Measurements from ENCODE around the gene CCDC102A.
"Not testable (repeated sequence)": the region's sequence is repeated elsewhere in the genome, so short reads cannot be mapped to it uniquely, and the experiment has no call there.

The CCDC102A gene

DNA sequence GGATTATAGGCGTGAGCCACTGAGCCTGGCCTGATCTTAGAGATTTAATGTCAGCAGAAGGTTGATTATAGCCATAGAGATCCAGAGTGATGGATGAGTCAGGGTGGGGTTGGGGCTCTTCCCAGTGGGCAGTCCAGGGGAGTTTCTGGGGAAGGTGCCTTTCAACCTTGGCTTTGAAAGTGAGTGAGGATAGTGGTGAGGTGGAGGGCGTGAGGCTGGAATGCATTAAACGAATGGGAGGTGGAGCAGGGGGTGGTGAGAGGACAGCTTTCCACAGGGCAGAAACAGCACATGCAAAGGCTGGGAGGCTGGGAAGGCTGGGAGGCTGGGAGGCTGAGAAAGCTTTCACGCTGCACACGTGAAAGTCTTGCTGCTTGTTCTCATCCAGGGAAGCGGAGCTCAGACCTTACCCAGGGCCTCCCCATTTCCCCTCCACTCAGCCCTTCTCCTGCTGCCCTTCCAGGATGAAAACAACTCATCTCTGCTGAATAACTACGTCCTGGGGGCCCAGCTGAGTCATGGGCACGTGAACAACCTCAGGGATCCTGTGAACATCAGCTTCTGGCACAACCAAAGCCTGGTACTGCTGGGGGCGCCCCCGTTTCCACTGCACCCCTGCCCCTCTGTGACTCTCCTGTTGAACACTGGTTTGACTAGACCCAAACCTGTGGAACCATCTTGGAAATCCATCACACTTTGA is 28.4 kb upstream of the CCDC102A start:
- DNase-seq = no peak

DNA sequence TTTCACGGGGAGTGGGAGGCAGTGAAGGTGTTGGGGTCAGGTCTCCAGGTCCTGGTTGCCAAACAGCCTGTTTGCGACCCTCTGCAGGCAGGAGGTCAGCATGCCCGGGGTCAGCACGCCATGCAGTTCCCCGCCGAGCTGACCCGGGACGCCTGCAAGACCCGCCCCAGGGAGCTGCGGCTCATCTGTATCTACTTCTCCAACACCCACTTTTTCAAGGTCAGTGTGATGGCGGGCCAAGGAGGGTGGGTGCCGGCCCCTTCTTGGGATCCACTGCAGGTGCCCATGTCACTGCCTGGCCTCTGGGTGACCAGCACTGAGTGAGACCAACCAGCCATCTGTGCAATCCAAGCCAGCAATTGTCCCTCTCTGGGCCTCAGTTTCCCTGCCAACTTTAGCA is 27.4 kb upstream of the CCDC102A start:
- no peak for DNase-seq

DNA sequence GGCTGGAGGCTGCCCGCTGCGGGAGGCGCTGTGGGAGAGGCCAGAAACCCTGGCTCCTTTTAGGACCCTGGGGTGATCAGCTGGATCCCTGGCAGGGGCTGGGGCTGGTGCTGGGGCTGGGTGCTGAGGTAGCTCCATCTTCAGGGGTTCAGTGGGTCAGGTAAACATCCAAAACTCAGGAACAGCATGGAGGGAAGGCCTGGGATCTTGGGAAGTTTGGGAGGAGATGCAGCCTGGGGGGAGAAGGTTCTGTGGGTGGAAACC is 27.0 kb upstream of the CCDC102A start:
- no peak for DNase-seq

DNA sequence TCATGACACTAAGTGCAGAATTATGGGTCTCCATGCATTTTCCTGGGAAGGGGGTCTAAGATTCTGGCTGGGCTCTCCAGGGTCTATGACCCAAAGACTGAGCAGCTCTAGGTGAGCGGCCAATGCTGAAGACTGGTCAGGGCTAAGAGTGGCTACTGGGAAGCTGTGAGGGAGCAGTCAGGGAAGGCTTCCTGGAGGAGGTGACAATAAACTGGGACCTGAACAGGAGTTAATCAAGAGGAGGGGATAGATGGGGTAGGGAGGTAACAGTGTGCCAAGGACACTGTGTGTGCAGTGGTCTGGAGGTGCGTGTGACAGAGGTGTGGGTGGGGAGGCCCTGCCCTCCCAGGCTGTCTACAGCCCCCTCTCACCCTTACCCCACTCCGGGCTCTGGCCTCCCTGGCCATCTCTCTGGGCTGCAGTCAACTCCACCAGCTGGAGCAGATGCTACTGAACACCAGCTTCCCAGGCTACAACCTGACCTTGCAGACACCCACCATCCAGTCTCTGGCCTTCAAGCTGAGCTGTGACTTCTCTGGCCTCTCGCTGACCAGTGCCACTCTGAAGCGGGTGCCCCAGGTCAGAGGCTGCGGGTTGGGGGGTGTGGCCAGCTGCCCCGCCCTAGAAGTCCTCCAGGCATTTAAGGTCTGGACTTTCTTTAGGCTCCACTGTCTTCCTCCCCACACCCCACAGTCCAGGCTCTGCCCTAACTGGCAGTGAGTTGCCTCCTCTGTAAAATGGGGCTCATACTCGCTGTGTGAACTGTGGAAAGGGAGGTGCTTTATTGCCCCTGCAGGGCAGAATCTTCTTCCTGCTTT is 26.5 kb upstream of the CCDC102A start:
- DNase-seq = no peak

DNA sequence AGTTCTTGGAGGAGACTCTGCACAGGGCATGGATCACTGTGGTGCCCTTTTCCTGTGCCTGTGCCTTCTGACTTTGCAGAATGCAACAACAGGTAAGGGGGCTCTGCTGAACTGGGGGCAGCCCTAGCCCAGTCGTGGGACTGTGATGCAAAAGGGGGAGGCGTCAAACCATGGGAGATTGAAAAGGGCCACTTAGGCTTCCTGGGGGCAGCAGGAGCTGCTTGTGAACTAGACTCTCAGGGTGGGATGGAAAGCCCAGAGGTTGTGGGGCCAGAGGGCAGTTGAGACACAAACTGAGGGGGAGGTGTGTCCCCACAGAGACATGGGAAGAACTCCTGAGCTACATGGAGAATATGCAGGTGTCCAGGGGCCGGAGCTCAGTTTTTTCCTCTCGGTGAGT is 25.7 kb upstream of the CCDC102A start:
- no peak for DNase-seq

DNA sequence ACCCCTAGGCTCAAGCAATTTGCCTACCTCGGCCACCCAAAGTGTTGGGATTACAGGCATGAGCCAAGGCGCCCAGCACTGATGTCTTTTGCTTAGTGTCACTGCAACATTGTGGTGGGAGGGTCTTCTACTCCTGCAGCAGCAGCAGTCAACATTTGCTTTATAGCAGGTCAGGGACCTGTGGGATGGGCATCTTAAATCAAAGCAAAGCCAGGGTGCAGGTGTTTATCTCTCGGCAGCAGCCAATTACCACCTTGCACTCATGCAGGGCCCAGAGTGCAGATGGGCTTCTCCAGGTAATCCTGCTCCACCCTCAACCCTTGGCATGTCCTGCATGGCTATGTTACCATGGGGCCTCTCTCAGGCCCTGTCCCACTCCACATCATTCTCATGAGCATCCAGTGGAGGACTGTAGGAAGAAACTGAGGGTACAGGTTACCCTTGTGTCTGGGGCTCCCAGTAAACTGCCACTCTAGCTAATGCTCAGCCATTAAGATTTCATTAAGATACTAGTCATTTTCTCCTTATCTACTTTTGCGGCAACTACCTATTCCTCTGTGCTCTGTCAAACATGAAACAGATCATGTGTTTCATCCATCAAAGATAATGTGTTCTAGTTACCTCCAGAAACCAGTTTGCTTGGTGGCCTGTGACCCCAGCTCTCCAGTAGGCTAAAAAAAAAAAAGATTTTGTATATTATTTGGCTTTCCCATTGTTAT is 22.9 kb upstream of the CCDC102A start:
- DNase-seq = no peak

DNA sequence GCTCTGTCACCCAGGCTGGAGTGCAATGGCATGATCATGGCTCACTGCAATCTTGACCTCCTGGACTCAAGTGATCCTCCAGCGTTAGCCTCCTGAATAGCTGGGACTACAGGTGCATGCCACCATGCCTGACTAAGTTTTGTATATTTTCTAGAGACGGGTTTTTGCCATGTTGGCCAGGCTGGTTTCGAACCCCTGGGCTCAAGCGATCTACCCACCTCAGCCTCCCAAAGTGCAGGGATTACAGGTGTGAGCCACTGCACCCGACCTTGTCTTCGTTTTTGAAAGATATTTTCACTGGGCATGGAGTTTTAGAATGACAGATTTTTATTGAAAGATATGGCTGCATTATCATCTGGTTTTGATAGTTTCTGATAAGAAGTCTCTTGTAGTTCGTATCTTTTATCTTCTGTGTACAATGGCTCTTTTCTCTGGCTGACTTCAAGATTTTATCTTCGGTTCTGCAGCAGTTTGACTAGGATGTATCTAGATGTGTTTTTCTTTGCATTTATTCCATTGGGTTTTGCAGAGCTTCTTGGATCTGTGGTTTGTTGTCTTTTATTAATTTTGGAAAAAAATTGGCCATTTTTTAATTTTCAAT is 20.7 kb upstream of the CCDC102A start:
- no peak for DNase-seq

DNA sequence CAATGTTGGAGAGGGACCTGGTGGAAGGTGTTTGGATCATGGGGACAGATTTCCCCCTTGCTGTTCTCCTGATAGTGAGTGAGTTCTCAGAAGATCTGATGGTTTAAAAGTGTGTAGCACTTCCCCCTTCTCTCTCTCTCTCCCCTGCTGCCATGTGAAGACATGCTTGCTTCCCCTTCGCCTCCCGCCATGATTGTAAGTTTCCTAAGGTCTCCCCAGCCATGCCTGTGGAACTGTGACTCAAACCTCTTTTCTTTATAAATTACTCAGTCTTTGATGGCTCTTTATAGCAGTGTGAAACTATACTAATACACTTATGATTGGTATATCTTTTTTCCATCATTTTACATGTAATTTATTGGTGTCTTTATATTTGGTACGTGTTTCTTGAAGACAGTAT is 19.5 kb upstream of the CCDC102A start:
- no peak for DNase-seq

DNA sequence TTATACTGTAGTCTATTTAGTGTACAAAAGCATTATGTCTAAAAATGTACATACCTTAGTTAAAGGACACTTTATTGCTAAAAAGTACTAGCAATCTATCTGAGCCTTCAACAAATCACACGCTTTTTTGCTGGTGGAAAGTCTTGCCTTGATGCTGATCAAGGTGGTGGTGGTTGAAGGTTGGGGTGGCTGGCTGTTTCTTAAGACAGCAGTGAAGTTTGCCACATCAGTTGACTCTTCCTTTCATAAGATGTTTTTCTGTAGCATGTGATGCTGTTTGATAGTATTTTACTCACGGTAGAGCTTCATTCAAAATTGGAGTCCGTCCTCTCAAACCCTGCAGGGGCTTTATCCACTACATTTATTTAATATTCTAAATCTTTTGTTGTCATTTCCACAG is 14.7 kb upstream of the CCDC102A start:
- DNase-seq = no peak

DNA sequence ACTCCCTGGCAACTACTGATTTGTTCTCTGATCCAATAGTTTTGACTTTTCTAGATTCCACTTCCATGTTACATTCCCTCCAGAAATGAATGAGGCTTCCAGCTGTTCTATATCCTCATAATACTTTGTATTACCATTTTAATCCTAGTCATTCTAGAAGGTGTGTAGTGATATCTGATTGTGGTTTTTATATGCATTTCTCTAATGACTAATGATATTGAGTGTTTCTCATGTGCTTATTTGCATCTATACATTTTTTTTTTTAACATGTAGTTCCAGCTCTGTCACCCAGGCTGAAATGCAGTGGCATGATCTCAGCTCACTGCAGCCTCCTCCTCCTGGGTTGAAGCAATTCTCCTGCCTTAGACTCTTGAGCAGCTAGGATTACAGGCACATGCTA is 13.4 kb upstream of the CCDC102A start:
- no peak for DNase-seq

DNA sequence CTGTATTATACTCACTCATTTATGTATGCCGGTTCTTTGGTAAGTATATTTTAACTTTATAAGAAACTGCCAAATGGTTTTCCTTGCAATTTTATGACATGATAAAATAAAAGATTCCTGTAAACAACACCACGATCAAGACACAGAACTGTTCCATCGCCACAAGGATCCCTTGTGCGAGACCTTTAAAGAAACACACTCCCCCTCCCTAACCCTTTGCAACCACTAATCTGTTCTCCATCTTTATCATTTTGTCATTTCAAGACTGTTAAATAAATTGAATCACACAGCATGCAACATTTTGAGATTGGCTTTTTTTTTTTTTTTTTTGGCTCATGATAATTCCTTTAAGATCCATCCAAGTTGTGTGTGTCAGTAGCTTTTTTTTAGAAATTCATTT is 12.0 kb upstream of the CCDC102A start:
- no peak for DNase-seq

DNA sequence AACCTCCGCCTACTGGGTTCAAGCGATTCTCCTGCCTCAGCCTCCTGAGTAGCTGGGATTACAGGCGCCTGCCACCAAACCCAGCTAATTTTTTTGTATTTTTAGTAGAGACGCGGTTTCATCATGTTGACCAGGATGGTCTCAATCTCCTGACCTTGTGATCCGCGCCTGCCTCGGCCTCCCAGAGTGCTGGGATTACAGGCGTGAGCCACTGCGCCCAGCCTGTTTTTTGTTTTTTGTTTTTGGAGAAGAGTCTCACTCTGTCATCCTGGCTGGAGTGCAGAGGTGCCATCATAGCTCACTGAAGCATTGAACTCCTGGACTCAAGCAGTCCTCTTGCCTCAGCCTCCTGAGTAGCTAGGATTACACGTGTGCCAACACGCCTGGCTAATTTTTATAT is 11.2 kb upstream of the CCDC102A start:
- not testable (repeated sequence) for DNase-seq

DNA sequence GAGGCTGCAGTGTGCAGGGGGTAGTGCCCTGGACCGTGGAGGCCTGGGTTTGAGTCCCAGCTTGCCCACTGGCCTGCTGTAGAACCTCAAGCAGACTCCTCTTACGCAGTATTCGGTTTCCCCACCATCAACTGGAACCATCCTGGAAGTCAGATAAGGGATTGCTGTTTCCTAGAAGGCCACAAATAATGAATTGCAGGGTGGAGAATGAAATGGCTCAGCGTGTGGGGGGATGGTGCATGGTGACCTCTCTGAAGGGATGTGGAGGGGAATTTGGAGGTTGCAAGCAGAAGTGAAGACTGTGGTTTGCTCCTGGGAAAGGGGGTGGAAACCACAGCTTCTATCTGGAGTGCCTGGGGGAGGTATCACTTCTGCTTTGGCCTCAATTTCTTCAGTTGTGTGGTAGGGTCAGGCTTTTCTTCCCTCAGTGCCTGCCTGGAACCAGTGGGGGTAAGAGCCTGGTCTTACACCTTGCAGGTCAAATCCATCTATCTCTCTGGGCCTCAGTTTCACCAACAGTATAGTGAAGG is 7.8 kb upstream of the CCDC102A start:
- DNase-seq = no peak

DNA sequence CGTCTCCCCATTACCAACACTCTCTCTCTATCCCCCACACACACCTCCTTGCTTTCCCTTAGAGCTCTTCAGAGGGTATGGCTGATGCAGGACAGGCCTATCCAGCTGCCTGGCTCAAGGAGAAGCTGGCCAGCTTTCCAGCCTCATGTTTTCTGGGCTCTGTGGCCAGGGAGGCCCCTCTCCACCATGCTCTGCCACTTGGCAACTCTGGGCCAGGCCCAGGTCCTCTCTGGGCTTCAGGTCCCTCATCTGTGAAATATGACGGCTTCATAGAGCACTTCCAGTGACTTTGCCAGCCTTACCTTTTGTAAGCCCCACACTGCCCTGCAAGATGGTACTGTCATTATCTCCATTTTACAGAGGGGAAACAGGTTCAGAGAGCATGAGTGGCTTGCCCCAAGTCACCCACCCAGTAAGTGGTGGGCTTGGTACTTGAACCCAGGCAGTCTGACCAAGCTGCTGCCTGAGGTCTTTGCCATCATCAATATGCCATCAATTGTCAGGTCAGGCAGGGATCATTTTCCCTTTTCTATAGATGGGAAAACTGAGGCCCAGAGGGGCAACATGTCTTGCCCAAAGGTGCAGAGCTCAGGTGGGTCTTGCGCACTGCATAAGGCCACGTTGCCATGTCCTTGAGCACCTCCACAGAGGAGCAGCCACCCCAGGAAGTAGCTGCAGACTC is 5.5 kb upstream of the CCDC102A start:
- no peak for DNase-seq

DNA sequence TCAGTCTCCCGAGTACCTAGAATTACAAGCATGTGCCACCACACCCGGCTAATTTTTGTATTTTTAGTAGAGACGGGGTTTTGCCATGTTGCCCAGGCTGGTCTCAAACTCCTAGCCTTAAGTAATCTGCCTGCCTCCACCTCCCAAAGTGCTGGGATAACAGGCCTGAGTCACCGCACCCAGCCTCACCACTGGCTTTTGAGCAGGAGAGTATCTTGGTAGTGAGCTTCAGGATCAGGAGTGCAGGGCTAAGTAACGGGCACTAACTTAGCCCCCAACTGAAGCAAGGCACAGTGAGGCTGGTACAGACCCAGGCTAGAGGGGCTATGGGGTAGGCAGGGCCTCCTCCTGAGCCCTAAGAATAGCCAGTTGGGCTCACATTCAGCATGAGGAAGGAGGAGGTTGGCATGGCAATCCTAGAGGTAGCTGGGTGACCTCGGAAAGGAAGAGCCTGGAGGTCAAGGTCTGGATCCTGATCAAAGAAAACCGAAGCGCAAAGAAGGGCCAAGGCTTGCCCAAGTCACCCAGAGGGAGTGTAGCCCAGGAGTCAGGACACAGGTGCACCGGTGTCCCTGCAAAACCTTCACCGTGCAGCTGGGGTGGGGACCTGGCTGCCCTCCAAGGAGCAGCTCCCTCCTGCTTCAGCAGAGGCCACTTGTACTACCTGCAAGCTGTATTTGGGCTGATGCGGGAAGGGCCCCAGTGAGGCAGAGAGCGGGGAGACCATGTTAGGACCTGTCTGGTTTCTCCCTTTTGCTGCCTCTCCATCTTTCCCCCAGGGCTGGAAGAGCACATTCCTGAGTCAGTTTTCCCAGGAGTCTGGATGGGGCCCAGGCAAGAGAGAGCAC is 4.8 kb upstream of the CCDC102A start:
- DNase-seq = no peak

DNA sequence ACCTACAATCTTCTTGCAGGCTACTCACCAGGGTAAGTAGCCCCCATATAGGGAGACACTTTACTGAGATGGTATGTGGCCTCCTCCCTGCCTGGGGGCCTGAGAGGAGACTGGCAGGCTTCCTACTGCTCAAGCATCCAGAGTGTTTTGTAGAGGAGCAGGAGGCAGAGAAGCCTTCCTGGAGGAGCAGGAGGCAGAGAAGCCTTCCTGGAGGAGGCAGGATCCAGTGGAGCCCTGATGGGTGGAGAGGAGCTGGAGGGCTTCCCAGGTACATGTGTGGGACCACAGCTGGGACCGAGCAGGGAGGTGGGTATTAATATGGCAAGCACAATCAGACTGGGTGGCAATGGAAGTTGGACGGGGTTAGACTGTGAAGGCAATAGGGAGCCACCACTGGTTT is 4.0 kb upstream of the CCDC102A start:
- DNase-seq = no peak

DNA sequence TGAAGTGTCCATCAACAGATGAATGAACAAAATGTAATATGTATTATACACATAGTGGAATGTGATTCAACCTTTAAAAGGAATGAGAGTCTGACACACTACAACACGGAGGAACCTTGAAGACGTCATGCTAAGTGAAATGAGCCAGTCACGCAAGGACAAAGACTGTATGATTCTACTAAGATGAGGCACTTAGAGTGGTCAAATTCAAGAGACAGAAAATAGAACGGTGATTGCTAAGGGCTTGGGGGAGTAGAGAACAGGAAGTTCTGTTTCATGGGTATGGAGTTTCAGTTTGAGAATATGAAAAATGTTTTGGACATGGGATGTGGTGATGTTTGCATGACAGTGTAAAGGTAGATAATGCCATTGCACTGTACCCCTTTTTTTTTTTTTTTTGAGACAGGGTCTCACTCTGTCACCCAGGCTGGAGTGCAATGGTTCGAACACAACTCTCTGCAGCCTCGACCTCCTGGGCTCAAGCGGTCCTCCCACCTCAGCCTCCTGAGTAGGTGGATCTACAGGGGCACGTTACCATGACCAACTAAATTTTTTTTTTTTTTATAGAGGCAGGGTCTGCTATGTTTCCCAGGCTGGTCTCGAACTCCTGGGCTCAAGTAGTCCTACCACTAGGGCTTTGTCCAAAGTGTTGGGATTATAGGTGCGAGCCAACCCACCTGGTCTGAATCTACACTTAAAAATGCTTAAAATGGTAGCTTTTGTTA is 2.9 kb upstream of the CCDC102A start:
- no peak for DNase-seq

DNA sequence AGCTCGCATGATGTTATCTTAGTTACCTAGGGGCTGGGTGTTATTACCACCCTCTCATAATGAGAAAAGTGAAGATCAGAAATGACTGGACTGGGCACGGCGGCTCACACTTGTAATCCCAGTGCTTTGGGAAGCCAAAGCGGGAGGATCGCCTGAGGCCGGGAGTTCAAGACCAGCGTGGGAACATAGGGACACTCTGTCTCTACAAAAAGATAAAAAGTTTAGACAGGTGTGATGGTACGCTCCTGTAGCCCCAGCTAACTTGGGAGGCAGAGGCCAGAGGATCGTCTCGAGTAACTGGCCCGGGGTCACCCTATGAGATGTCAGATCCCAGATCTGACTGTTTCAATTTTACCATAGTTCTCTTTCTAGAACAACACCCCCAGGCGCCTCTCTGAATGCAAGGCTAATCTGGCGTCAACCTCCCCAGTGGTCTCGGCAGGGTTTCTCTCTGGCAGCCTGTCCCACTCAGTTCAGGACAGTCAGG is 1.9 kb upstream of the CCDC102A start:
- no peak for DNase-seq

DNA sequence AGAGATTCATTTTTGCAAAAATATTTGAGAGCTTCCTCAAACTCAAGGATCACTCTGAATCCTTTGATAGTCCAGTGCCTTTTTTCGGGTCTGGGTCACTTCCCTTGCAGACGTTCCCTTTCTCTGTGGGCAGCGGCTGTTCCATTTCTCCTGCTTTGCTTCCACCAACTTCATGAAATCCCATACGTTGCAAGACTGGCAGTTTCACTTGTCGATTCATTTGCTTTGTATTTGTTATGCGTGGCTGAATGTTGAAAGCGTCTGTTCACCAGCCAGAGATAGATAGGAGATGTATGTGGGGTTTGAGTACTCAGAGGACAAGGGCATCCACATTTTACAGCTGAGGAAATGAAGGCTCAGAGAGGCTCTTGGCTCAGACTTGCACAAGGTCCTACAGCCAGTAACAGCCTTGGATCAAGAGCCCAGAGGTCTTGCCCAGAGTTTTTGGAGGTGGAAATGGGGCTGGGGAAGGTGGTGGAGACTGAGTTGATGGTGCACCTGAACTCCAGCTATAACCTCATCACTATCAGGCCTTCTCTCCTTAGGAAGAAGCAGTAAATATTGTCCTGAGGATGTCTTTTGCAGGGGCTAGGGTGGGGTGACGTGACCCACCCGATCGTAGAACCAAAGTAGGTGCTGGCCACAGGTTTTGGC is 1.3 kb upstream of the CCDC102A start:
- DNase-seq = no peak

DNA sequence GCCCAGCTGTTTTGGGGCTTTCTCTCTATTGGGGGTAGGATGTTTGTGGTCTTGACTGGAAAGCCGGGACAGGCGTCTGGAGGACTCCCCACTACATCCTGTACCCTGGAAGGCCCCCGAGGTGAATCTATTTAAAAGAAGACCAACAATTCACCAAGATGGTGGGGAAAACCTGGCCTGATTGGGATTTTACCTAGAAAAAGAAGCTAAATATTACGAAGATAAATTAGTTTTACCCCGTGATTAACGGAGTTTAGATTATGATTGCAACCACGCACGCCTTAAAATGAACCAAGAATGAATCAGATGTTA is 779 bp upstream of the CCDC102A start:
- no peak for DNase-seq
